GM06990 (cell line): ENCODE data around the gene ZNF799.
"Not testable (repeated sequence)": the region's sequence is repeated elsewhere in the genome, so short reads cannot be mapped to it uniquely, and the experiment has no call there.

Experiments used
- DNase-seq: peaks from one replicate; pipeline ENCODE4 v3.0.0-alpha.2; 2011; ENCODE audit not compliant: insufficient read length; ENCODE audit errors: extremely low read depth
- H3K27me3 ChIP-seq: replicated peaks from 2 replicates; pipeline ENCODE4 v1.6.0; 2011; ENCODE audit warnings: low read length; ENCODE audit not compliant: control insufficient read depth, insufficient read depth
- H3K36me3 ChIP-seq: 2 replicates; pipeline ENCODE4 v1.5.1; 2011; ENCODE audit warnings: low read length; ENCODE audit not compliant: control insufficient read depth, insufficient read depth
- H3K4me3 ChIP-seq: replicated peaks from 2 replicates; pipeline ENCODE4 v1.5.1; 2011; ENCODE audit warnings: low read depth, mild to moderate bottlenecking, control low read depth, low read length
- TF ChIP-seq, protein P1 (sequence below): IDR thresholded peaks from 2 replicates; pipeline ENCODE4 v1.5.1; 2011; ENCODE audit warnings: low read length, control low read depth, mild to moderate bottlenecking, inconsistent platforms; ENCODE audit not compliant: insufficient read depth, poor library complexity, severe bottlenecking

ZNF799 gene

DNA sequence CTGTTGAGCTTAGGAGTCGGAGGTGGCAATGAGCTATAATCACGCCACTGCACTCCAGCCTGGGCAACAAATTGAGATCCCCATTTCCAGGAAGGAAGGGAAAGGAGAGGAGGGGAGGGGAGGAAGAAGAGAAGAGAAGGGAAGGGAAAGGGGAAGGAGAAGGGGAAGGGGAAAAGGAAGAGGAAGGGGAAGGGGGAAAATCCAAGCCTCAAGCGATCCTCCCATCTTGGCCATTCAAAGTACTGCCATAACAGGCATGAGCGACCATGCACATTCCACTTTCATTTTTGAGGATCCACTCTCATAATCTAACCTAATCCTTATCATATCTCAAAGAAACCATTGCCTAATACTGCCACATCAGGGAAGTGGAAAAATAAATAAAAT lies 24.8 kb upstream of the ZNF799 start:
- Histone ChIP-seq H3K36me3 (no peaks in the 10 kb centered on the region; the same call in 1 of the 2 replicates), H3K4me3 (no peak overlapping the region), H3K27me3 (no peaks in the 10 kb centered on the region)
- DNase-seq, result no peak
- TF ChIP-seq, protein P1, sequence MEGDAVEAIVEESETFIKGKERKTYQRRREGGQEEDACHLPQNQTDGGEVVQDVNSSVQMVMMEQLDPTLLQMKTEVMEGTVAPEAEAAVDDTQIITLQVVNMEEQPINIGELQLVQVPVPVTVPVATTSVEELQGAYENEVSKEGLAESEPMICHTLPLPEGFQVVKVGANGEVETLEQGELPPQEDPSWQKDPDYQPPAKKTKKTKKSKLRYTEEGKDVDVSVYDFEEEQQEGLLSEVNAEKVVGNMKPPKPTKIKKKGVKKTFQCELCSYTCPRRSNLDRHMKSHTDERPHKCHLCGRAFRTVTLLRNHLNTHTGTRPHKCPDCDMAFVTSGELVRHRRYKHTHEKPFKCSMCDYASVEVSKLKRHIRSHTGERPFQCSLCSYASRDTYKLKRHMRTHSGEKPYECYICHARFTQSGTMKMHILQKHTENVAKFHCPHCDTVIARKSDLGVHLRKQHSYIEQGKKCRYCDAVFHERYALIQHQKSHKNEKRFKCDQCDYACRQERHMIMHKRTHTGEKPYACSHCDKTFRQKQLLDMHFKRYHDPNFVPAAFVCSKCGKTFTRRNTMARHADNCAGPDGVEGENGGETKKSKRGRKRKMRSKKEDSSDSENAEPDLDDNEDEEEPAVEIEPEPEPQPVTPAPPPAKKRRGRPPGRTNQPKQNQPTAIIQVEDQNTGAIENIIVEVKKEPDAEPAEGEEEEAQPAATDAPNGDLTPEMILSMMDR, result no peak

DNA sequence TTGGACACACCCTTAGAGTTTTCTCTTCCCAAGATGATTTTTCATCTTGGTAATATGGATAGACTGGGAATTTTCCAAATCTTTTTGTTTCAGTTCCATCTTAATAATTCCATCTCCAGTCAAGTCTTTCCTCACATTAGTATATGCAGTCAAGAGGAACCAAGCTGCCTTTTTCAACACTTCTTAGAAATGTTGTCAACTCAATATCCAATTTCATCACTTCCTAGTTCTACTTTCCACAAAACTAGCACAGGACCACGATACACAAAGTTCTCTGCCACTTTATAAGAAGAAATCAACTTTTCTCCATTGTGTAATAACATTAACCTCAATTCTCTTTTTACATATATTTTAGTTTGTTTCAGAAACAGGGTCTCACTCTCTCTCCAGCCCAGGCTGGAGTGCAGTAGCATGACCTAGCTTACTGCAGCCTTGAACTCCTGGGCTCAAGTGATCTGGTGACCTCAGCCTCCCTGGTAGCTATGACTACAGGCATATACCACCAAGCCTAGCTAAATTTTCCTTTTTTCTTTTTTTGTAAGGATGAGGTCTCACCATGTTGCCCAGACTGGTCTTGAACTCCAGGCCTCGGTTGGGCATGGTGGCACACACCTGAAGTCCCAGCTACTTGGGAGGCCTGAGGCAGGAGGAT lies 24.3 kb upstream of the ZNF799 start:
- Histone ChIP-seq H3K36me3 (no peaks in the 10 kb centered on the region), H3K27me3 (no peaks in the 10 kb centered on the region), H3K4me3 (no peak overlapping the region)
- no peak for DNase-seq
- TF ChIP-seq, protein P1, result no peak

DNA sequence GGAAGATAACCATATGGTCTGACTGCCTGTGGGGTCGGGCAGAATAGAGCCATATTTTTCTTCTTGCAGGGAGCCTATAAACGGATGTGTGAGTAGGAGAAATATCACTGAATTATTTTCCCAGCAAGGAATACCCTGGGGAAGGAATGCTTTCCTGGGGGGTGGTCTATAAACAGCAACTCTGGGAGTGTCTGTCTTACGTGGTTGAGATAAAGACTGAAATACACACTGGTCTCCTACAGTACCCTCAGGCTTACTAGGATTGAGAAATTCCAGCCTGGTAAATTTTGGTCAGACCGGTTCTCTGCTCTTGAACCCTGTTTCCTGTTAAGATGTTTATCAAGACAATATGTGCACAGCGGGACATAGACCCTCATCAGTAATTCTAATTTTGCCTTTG lies 16.2 kb upstream of the ZNF799 start:
- H3K27me3 ChIP-seq, DNase-seq, H3K4me3 ChIP-seq, H3K36me3 ChIP-seq: not testable (repeated sequence)

DNA sequence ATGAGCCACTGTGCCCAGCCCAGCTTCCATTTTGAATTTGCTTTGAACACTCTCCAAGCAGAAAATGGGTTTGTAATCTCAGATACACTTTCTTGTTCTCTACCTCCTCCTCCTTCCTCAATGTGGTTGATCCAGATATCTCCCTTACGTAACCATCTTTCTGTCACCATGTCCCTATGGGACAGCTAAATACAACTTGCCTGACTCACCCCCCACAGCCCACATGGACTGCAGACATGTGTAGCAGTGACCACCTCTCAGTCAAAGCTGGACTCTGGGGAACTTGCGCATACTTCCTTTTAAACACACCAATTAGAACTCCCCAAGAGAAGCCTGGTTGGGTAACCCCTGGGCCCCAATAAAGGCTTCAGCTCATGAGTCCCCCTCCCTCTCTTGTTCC lies 10.8 kb upstream of the ZNF799 start:
- no peaks in the 10 kb centered on the region for H3K27me3 ChIP-seq
- no peaks in the 10 kb centered on the region for H3K36me3 ChIP-seq
- H3K4me3 ChIP-seq, result no peak overlapping the region
- DNase-seq, result no peak
- TF ChIP-seq, protein P1, result no peak

GRCh38 chr19:12399901-12400632 lies 1.0 kb downstream of the ZNF799 start:
- peak; percentile 20 for DNase-seq
- H3K4me3 ChIP-seq, result peak overlapping the region; percentile 87
- not testable (repeated sequence) for H3K36me3 ChIP-seq, H3K27me3 ChIP-seq

DNA sequence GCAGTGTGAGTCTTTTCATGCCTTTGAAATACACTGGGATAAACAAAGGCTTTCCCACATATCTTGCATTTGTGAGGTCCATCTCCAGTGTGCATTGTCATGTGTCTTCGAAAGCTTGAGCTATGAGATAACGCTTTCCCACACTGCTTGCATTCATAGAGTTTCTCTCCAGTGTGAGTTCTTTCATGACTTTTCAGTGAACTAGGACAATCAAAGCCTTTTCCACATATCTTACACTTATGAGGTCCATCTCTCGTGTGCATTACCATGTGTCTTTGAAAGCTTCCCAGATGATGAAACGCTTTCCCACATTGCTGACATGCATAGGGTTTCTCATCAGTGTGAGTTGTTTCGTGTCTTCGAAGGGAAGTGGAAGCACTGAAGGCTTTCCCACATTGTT lies 9.9 kb downstream of the ZNF799 start:
- H3K27me3 ChIP-seq, H3K36me3 ChIP-seq, H3K4me3 ChIP-seq, DNase-seq: not testable (repeated sequence)

DNA sequence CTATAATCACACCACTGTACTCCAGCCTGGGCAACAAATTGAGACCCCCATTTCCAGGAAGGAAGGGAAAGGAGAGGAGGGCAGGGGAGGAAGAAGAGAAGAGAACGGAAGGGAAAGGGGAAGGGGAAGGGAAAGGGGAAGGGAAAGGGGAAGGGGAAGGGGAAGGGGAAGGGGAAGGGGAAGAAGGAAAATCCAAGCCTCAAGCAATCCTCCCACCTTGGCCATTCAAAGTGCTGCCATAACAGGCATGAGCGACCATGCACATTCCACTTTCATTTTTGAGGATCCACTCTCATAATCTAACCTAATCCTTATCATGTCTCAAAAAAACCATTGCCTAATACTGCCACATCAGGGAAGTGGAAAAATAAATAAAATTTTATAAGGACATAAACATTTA lies 14.7 kb downstream of the ZNF799 start:
- H3K27me3 ChIP-seq, H3K36me3 ChIP-seq, H3K4me3 ChIP-seq, DNase-seq: not testable (repeated sequence)

- Histone ChIP-seq H3K4me3 (no peak overlapping the region), H3K27me3 (no peaks in the 10 kb centered on the region), H3K36me3 (no peaks in the 10 kb centered on the region)
- DNase-seq, result no peak
- TF ChIP-seq, protein P1, result no peak
Observed at GRCh38 chr19:12380444-12380737, 20.7 kb downstream of the ZNF799 start.
